Gastroesophageal sphincter (tissue), 3 donors: Measurements from ENCODE around the gene GSK3B.

Experiments
- CTCF ChIP-seq, 4 experiments: fragments of 200-600 bp in 2 of 4; fragments of 450-650 bp in 2 of 4; sonication (generic) in 1 of 4; IDR thresholded peaks; one replicate each; pipeline ENCODE4 v1.5.1; 2017 to 2019; ENCODE audit warnings: antibody characterized with exemption in 4 of 4, mild to moderate bottlenecking in 2 of 4, moderate library complexity in 2 of 4
- EP300 ChIP-seq: sonication (generic); formaldehyde crosslinking; IDR thresholded peaks from one replicate; pipeline ENCODE4 v1.6.1; 2017; ENCODE audit warnings: antibody characterized with exemption, mild to moderate bottlenecking
- POLR2A ChIP-seq, 2 donors: fragments of 450-650 bp; IDR thresholded peaks; one replicate each; pipeline ENCODE4 v1.6.1; 2017; ENCODE audit warnings: antibody characterized with exemption in 2 of 2, mild to moderate bottlenecking in 2 of 2, moderate library complexity in 1 of 2

GRCh38 chr3:120142236-120142635, 48.0 kb upstream of the GSK3B start:
- no peak for TF ChIP-seq POLR2A (IDR thresholded peaks at IDR 0.05)
- no peak for TF ChIP-seq CTCF (IDR thresholded peaks at IDR 0.05)
- TF ChIP-seq EP300: no peak
